ENCODE measurements around the gene TEX35. TPM values are rescaled to one million over a fixed set of nuclear protein-coding genes. Genes with fewer than 3 reads are reported as not detected.
A peak's percentile ranks its signal among the peaks of the same experiment; 100 is the strongest.

TEX35 gene
- total RNA-seq, 1 experiment from 2014 or later, result not detected

- Histone ChIP-seq H2AFZ (ENCODE audit: low read length) (no peak overlapping the region), H3K9me3 (ENCODE audit: low read length) (no peaks in the 10 kb centered on the region), H3K4me1 (ENCODE audit: insufficient read depth, low read length) (peaks cover 32% of the 10 kb centered on the region), H3K4me3 (ENCODE audit: low read length) (no peak overlapping the region), H3K27ac (ENCODE audit: low read length) (peak overlapping the region; percentile 40), H3K4me2 (ENCODE audit: low read length) (peak overlapping the region; percentile 65; the same call in 1 of the 2 replicates), H4K20me1 (ENCODE audit: low read length) (no peaks in the 10 kb centered on the region), H3K9me2 (replicated peaks; ENCODE audit: low read length) (no peaks in the 10 kb centered on the region), H3K36me3 (ENCODE audit: low read depth, low read length) (no peaks in the 10 kb centered on the region), H3K79me2 (ENCODE audit: low read length) (no peaks in the 10 kb centered on the region), H3F3A (ENCODE audit: low read length, unreplicated experiment) (no peaks in the 10 kb centered on the region), H3K27me3 (ENCODE audit: low read length) (no peaks in the 10 kb centered on the region), H3K9ac (ENCODE audit: low read length) (no peak overlapping the region)
- ATAC-seq (no peak), DNase-seq (no peak)
- intact Hi-C loops (cut with micrococcal nuclease), result loop anchor here (5.0 to 10.0 kb wide), 2 partner anchors 217 to 365 kb away; no protein-coding TSS in a partner anchor
- TF ChIP-seq EZH2phosphoT487 (IDR thresholded peaks at IDR 0.05; ENCODE audit: borderline replicate concordance, low read length) (no peak), EZH2 (IDR thresholded peaks at IDR 0.05; ENCODE audit: low read length, unreplicated experiment) (no peak)
- TF ChIP-seq, protein P1, sequence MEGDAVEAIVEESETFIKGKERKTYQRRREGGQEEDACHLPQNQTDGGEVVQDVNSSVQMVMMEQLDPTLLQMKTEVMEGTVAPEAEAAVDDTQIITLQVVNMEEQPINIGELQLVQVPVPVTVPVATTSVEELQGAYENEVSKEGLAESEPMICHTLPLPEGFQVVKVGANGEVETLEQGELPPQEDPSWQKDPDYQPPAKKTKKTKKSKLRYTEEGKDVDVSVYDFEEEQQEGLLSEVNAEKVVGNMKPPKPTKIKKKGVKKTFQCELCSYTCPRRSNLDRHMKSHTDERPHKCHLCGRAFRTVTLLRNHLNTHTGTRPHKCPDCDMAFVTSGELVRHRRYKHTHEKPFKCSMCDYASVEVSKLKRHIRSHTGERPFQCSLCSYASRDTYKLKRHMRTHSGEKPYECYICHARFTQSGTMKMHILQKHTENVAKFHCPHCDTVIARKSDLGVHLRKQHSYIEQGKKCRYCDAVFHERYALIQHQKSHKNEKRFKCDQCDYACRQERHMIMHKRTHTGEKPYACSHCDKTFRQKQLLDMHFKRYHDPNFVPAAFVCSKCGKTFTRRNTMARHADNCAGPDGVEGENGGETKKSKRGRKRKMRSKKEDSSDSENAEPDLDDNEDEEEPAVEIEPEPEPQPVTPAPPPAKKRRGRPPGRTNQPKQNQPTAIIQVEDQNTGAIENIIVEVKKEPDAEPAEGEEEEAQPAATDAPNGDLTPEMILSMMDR (conservative IDR thresholded peaks at IDR 0.05; ENCODE audit: low read depth, low read length), result no peak
- POLR2A ChIA-PET (ENCODE audit: unreplicated experiment), result no interaction called here
- BruUV-seq (replicated peaks), result no TSS peak
- CTCF ChIA-PET, result interaction anchor here (0.6 kb wide), 1 partner anchor 233 kb away, joined by 4 read pairs; no protein-coding TSS in a partner anchor
Measured at GRCh38 chr1:178529364-178530036, 16.6 kb downstream of the TEX35 start.

GRCh38 chr1:178530037-178530402 is 17.1 kb downstream of the TEX35 start:
- no peaks in the 10 kb centered on the region for H3K9me2 ChIP-seq (replicated peaks; ENCODE audit: low read length)
- BruUV-seq (replicated peaks), result no TSS peak
- no peaks in the 10 kb centered on the region for H3F3A ChIP-seq (ENCODE audit: low read length, unreplicated experiment)
- ChIA-PET CTCF (interaction anchor here (0.6 kb wide), 1 partner anchor 233 kb away, joined by 4 read pairs; no protein-coding TSS in a partner anchor), POLR2A (ENCODE audit: unreplicated experiment) (no interaction called here)
- ATAC-seq (peak; percentile 74), DNase-seq (peak; percentile 91)
- peak overlapping the region; percentile 65 for H3K4me2 ChIP-seq (ENCODE audit: low read length)
- intact Hi-C loops (cut with micrococcal nuclease), result loop anchor here (5.0 to 10.0 kb wide), 2 partner anchors 218 to 365 kb away; no protein-coding TSS in a partner anchor
- H3K4me1 ChIP-seq (ENCODE audit: insufficient read depth, low read length), result peaks cover 32% of the 10 kb centered on the region
- peak overlapping the region; percentile 79 for H3K27ac ChIP-seq (ENCODE audit: low read length)
- TF ChIP-seq, protein P1 (conservative IDR thresholded peaks at IDR 0.05; ENCODE audit: low read depth, low read length), result no peak
- TF ChIP-seq EZH2phosphoT487 (IDR thresholded peaks at IDR 0.05; ENCODE audit: borderline replicate concordance, low read length), result no peak
- no peak for TF ChIP-seq EZH2 (IDR thresholded peaks at IDR 0.05; ENCODE audit: low read length, unreplicated experiment)
- H3K9ac ChIP-seq (ENCODE audit: low read length), result 0 out of 2 replicates have a peak overlapping the region, but pooled peaks have one; percentile 24
- no peaks in the 10 kb centered on the region for H3K79me2 ChIP-seq (ENCODE audit: low read length)
- no peak overlapping the region for H2AFZ ChIP-seq (ENCODE audit: low read length)
- no peaks in the 10 kb centered on the region for H3K27me3 ChIP-seq (ENCODE audit: low read length)
- no peaks in the 10 kb centered on the region for H3K9me3 ChIP-seq (ENCODE audit: low read length)
- no peaks in the 10 kb centered on the region for H3K36me3 ChIP-seq (ENCODE audit: low read depth, low read length)
- no peaks in the 10 kb centered on the region for H4K20me1 ChIP-seq (ENCODE audit: low read length)
- H3K4me3 ChIP-seq (ENCODE audit: low read length), result no peak overlapping the region

- Histone ChIP-seq H4K20me1 (ENCODE audit: low read length) (no peaks in the 10 kb centered on the region), H3K27ac (ENCODE audit: low read length) (peak overlapping the region; percentile 79), H2AFZ (ENCODE audit: low read length) (no peak overlapping the region), H3K9me2 (replicated peaks; ENCODE audit: low read length) (no peaks in the 10 kb centered on the region), H3K9ac (ENCODE audit: low read length) (peak overlapping the region; percentile 24; the same call in 1 of the 2 replicates), H3F3A (ENCODE audit: low read length, unreplicated experiment) (no peaks in the 10 kb centered on the region), H3K9me3 (ENCODE audit: low read length) (no peaks in the 10 kb centered on the region), H3K36me3 (ENCODE audit: low read depth, low read length) (no peaks in the 10 kb centered on the region), H3K4me1 (ENCODE audit: insufficient read depth, low read length) (peaks cover 32% of the 10 kb centered on the region), H3K4me2 (ENCODE audit: low read length) (peak overlapping the region; percentile 65), H3K27me3 (ENCODE audit: low read length) (no peaks in the 10 kb centered on the region), H3K79me2 (ENCODE audit: low read length) (no peaks in the 10 kb centered on the region), H3K4me3 (ENCODE audit: low read length) (no peak overlapping the region)
- no TSS peak for BruUV-seq (replicated peaks)
- peak; percentile 28 for DNase-seq
- no peak for TF ChIP-seq EZH2 (IDR thresholded peaks at IDR 0.05; ENCODE audit: low read length, unreplicated experiment)
- TF ChIP-seq EZH2phosphoT487 (IDR thresholded peaks at IDR 0.05; ENCODE audit: borderline replicate concordance, low read length), result no peak
- TF ChIP-seq, protein P1 (conservative IDR thresholded peaks at IDR 0.05; ENCODE audit: low read depth, low read length), result no peak
- ChIA-PET POLR2A (ENCODE audit: unreplicated experiment) (interaction anchor here (0.6 kb wide), 1 partner anchor 471 kb away, joined by 4 read pairs; no protein-coding TSS in a partner anchor), CTCF (no interaction called here)
- peak; percentile 10 for ATAC-seq
- intact Hi-C loops (cut with micrococcal nuclease), result loop anchor here (5.0 to 10.0 kb wide), 2 partner anchors 218 to 364 kb away; no protein-coding TSS in a partner anchor
Measured at GRCh38 chr1:178530502-178530901, 17.6 kb downstream of the TEX35 start.

Measured in PC-3 (cell line).